Astrocyte of the hippocampus (primary cell): ENCODE measurements around the gene PHETA1.
"Not testable (repeated sequence)": the region's sequence is repeated elsewhere in the genome, so short reads cannot be mapped to it uniquely, and the experiment has no call there.

Experiments used
- DNase-seq: peaks from one replicate; pipeline ENCODE4 v3.0.0; 2011; ENCODE audit warnings: low read depth, low spot score

The PHETA1 gene

DNA sequence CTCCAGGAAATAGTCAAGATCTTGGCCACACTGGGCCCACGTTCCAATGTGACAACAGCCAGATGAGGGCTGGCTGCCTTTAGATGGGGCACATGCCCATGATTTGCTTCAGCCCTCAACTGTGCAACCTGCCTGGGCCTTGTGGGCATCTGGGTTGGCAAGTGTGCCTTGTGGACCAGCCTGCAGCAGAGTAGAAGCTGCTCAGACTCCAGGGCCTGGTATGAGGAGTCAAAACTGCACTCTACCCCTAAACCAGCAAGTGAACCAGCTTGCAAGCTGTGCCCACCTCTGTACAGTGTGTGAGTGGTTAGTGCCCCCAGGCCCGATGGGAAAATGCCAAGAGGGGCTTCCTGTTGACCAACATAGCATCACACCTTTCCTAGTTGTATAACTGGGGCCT, 17.9 kb downstream of the PHETA1 start:
- DNase-seq = no peak

- DNase-seq = no peak
Observed at GRCh38 chr12:111349748-111350520, 19.0 kb downstream of the PHETA1 start.

GRCh38 chr12:111349101-111349747, 19.7 kb downstream of the PHETA1 start:
- DNase-seq = no peak

DNA sequence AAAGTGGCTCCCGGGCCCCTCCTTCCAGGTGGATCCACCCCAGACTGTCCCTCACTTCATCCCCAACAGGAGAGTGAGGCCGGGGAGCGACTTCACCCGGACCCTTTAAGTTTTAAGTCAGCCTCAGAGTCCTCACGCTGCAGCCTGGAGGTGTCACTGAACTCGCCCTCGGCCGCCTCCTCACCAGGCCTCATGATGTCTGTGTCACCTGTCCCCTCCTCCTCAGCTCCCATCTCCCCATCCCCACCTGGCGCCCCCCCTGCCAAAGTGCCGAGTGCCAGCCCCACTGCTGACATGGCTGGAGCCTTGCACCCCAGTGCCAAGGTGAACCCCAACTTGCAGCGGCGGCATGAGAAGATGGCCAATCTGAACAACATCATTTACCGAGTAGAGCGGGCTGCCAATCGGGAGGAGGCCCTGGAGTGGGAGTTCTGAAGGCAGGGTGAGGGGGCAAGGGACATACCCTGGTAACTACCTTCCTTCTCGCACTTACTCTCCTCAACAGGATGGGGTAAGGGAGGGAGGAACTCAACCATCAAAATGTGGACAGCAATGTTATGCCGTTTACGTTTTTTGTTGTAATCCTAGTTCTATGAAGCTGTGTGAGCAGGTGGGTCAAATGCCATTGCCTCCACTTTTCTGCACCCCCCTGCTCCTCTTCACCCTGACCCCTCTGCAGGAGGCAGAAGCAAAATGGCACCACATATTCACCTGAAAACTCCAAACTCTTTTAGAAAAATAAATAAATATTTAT, 20.8 kb downstream of the PHETA1 start:
- DNase-seq = no peak

GRCh38 chr12:111344254-111344875, 24.5 kb downstream of the PHETA1 start:
- no peak for DNase-seq

- DNase-seq = no peak
Observed at GRCh38 chr12:111343181-111343580, 25.7 kb downstream of the PHETA1 start.

DNA sequence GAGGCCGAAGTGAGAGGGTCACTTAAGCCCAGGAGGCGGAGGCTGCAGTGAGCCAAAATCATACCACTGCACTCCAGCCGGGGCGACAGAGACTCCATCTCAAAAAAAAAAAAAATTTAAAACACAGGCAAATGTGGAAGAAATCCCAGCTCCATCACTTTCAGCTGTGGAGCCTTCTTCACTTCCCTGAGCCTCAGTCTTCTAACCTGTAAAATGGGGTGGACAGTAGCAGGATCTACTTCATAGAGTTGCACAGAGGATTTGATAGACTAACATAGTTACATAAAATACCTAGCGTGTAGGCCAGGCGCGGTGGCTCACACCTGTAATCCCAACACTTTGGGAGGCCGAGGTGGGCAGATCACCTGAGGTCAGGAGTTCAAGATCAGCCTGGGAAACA, 26.5 kb downstream of the PHETA1 start:
- DNase-seq = no peak

DNA sequence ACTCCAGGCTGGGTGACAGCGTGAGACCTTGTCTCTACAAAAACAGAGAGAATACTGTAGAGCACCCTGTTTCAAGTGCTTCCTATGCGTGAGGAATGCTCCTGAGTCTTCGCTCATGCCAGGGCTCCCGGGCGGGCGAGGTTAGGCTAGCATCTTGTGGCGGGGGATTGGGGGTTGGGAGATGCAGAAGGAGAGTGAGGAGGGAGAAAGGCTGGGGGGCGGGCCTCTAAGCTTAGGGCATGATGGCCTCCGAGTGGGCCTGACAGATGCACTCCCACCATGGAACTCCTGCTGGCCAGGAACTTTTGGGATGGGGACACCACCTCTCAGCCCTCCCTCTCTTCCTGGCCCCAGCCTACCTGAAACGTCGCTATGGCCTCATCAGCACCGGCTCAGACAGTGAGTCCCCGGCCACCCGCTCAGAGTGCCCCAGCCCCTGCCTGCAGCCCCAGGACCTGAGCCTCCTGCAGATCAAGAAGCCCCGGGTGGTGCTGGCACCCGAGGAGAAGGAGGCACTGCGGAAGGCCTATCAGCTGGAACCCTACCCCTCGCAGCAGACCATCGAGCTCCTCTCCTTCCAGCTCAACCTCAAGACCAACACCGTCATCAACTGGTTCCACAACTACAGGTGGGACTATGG, 27.3 kb downstream of the PHETA1 start:
- DNase-seq = no peak

DNA sequence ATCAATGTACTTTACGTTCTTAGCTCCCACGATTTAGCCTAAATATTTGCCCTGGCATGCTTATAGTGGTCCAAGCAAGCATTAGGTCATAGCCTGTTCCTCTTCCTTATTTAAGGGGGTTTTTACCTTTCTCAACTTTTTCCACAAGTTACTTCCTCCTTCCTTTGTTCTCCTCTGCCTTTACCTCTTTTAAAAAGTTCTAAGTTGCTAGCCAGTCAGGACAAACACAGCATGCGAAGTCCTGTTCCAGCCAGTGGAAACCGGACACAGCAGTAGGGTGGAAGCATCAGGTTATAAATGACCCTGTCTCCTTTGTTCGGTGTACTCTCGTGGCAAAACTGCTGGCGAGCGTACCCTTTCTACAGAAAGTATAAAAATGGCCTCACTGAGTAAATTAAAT, 28.2 kb downstream of the PHETA1 start:
- DNase-seq = not testable (repeated sequence)

DNA sequence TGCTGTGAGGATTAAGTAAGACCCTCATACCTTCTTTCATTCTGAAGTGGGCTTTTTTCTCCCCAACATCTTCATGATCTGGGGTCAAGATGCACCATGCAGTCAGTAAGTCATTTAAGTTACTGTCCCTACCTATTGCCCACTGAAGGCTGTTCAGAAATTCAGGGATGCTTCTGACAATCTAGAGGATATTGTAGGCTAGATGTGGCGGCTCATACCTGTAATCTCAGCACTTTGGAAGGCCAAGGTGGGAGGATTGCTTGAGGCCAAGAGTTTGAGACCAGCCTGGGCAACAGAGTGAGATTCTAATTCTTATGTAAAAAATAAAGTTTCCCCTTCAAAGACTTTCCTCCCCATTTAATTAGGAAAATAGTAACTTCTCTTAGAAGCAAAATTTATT, 28.7 kb downstream of the PHETA1 start:
- DNase-seq = no peak

GRCh38 chr12:111339321-111339938, 29.5 kb downstream of the PHETA1 start:
- no peak for DNase-seq

DNA sequence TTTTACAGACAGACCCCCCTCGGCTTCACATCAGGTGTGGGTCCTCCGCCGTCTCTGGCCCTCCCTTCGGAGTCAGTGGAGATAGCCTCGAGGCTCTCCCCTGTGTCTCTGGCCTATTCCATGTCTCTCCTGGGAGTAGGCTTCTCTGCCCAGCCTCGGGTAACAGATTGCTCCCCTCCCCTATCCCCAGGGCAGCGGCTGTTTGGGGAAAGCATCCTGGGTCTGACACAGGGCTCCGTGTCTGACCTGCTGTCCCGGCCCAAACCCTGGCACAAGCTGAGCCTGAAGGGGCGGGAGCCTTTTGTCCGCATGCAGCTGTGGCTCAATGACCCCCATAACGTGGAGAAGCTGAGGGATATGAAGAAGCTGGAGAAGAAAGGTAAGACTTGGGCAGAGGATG, 30.8 kb downstream of the PHETA1 start:
- DNase-seq = no peak

GRCh38 chr12:111337371-111337770, 31.5 kb downstream of the PHETA1 start:
- no peak for DNase-seq

DNA sequence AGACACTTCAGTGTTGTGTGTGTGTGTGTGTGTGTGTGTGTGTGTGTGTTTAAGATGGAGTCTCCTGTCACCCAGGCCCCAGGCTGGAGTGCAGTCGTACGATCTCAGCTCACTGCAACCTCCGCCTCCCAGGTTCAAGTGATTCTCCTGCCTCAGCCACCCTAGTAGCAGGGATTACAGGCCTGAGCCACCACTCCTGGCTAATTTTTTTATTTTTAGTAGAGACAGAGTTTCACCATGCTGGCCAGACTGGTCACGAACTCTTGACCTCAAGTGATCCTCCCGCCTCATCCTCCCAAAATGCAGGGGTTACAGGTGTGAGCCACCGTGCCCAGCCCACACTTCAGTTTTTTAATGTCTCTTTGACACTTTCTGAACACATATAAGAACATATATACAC, 32.5 kb downstream of the PHETA1 start:
- not testable (repeated sequence) for DNase-seq

- no peak for DNase-seq
Observed at GRCh38 chr12:111335811-111336210, 33.1 kb downstream of the PHETA1 start.

GRCh38 chr12:111335301-111335700, 33.6 kb downstream of the PHETA1 start:
- DNase-seq = not testable (repeated sequence)

- no peak for DNase-seq
Observed at GRCh38 chr12:111334393-111334915, 34.4 kb downstream of the PHETA1 start.

GRCh38 chr12:111330800-111331752, 37.8 kb downstream of the PHETA1 start:
- DNase-seq = peak; percentile 50

DNA sequence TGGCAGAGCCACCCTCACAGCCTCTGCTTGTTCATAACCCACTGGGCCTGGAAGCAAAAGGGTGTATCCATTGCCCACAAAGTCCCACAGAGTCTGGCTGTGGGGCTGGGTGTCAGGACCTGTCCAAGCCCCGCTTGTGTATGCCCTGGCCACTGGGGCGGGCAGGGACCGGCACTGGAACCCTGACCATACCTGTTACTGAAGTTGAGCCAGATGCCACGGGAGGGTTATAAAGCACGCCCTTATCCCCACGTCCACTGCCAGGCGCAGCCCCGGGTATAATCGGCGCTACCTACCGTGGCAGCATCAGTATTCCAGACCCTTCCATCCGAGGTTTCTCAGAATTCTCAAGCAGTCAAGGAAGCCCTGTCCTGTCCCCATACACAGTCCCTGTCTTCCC, 40.8 kb downstream of the PHETA1 start:
- no peak for DNase-seq

GRCh38 chr12:111327474-111327873, 41.4 kb downstream of the PHETA1 start:
- no peak for DNase-seq
